Left hindlimb (tissue), 1 donor: ENCODE data around the gene ASXL3.

Source experiments
- DNase-seq: peaks from one replicate; pipeline ENCODE4 v3.0.0-alpha.2; 2018

ASXL3 gene

DNA sequence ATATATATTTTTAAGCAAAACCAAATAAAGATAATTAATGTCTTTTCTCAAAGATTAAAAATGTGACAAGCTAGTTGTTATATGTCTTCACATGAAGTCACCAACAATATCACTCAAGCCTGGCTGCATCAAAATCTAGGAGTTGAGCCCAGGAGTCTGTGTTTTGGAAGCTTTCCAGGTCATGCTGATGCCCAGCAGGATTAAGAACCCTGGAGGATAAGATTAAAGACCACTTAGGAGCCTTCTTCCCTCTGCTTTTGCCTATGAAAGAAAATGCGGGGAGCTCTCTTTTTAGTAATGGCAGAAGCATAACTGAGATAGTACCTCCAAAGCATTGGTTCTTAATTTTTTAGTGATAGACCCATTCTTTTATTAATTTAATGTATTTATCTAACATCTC lies 157.4 kb downstream of the ASXL3 start:
- DNase-seq, result no peak

DNA sequence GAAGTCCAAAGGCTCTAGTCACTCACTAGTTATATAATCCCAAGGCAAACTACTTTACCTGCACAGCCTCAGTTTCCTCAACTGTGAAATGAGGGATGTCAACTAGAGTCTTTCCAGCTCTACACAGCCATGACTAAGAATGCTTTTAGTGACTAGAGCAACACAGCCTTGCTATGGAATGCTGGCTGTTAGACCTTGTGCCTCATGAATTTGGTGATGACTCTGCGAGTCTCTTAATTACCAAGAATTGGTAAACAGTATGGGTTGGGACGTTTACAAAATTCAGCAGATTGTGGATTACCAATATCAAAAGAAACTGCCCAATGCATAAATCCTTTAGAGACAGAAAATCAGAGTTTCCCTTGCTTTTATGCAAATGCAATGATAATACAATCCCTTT lies 163.7 kb downstream of the ASXL3 start:
- DNase-seq, result no peak

- DNase-seq, result no peak
Observed at GRCh38 chr18:33744032-33744697, 166.1 kb downstream of the ASXL3 start.

GRCh38 chr18:33745151-33745795 lies 167.3 kb downstream of the ASXL3 start:
- no peak for DNase-seq

GRCh38 chr18:33745871-33746545 lies 168.0 kb downstream of the ASXL3 start:
- DNase-seq, result no peak

DNA sequence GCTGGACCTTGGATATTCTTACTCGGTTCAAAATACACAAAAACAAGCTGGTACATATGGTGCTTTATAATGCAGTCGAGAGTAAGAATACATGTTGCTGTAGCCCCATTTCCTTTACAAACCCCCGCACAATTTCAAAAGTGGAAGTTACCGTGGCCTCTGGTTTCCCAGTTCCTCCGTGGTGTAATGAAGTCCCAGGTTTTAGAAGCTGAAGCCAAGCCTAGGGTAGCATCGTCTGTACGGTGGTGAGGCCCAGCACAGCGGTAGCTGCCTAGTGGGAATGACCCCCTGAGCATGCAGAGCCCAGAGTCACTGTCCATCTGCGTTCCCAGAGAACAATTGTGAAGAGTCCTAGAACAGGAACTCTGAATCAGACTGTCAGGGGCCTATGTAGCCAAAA lies 171.8 kb downstream of the ASXL3 start:
- no peak for DNase-seq

GRCh38 chr18:33750366-33750765 lies 172.3 kb downstream of the ASXL3 start:
- no peak for DNase-seq

- DNase-seq, result no peak
Observed at GRCh38 chr18:33751613-33752221, 173.7 kb downstream of the ASXL3 start.

- DNase-seq, result no peak
Observed at GRCh38 chr18:33755391-33755790, 177.4 kb downstream of the ASXL3 start.

DNA sequence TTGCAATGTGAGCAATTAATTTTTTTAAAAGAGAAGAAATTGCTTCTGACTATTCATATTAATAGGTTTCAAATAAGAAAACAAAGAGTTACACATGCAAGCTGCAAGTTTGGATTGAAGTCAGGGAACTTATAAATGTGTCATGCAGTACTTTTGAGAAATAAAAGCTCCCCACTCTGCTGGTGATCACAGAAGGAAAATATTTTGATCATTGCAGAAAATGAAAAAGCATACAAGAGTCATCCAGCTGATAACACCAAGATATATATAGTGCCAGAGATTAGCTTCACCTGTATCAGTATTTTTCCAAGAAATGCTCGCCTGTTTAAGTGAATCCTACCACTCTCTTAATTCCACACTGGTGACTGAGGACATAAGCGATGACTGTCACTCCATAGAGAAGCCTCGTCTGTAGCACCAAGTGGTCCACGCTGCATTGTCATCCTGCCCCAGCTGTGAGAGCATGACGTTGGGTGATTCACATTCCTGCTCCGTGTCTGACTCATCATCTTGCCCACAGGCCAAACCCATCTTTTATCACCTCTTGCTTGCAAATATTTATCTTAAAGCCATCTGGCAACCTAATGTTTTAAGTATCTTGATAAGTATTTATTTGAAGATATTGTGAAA lies 178.0 kb downstream of the ASXL3 start:
- DNase-seq, result no peak

DNA sequence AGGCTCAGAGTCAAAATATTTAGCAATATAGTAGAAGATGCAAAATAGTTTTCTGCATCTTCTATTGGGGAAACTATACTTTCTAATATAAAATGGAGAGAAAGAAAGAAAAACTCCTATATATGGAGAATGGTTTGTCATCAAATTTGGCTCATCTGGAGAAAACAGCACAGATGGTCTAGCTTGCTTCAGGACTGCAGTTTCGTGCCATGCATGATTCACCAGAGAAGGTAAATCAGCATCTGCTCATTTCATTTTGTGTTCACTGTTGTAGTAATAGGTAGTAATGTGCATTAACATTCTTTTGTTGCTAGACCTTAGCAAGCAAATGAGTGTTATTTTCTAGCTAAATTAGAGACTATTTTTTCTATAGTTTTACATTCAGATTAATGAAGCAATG lies 179.0 kb downstream of the ASXL3 start:
- no peak for DNase-seq

GRCh38 chr18:33761363-33761762 lies 183.3 kb downstream of the ASXL3 start:
- no peak for DNase-seq

DNA sequence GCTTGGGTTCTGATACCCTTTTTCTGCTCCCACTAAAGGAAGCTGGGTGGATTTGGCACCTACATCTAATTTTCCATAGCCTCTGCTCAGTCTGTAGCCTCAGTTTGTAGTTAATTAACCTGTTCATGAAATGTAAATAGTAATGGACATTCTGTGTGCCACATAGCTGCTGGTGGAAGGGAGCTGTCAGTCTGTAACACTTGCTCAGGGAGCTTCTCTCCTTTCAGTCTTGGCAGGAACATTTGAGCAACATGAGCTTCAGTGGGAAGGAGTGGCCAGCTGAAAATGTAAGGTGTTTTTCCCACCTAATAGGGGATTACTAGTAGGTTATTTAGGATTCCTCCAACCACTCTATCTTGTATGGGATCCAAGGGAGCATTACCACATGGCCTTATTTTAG lies 203.4 kb downstream of the ASXL3 start:
- DNase-seq, result no peak
